ENCODE data around the gene UBA6.
A peak's percentile ranks its signal among the peaks of the same experiment; 100 is the strongest.

UBA6 gene

DNA sequence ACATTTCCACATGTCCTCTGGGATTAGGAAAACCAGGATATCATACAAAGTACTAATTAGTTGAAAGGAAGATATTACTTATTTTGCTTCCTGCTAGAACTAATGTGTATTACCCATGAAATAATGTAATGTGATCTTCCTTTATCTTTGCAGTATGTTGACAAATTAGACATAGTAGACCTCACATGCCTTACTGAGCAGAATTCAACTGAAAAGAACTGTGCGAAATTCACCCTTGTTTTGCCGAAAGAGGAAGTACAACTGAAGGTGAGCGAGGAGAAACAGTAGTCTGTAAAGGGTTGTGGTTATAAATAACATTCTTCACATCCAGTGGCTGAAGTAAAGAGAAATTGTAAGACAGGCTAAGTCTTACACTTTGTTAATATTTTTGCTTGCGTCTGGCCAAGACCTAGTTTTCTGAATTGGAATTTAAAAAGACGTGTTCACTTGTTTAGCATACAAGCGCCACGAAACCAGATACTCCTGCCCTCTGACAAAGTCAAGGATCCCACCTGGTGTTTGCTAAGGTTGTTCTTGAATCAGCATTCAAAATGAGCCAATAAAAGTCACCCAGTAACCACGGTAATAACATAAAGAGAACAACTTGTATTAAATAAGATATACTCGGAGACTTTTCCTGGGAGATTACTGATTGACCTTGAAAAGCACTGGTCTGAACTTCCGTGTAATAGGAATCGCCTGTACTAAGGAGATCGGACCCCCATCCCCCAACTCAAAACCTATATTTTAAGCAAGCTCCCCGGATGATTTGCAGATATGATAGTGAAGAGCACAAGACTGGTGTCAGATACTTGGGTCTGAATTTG is 125.5 kb downstream of the UBA6 start:
- DNase-seq: peak; percentile 9

- DNase-seq: no peak
These were observed 127.8 kb downstream of the UBA6 start for GRCh38 chr4:67573193-67573592.

DNA sequence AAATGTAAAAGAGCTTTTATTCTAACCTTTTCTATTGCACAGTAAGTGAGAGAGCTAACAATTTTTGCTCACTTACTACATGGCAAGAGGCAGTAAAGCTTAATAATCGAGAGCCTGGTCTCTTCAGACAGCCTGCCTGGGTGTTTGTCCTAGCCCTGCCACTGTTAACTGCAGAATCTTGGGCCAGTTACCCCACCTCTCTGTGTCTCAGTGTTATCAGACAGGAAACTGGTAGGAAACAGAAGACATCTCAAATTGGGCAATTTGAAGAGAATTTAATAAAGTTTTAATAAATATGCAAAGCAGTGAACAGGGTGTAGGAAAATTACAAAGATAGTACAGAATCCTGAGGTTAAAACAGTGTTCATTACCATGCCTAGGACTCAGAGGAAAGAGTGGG is 129.0 kb downstream of the UBA6 start:
- DNase-seq: no peak

DNA sequence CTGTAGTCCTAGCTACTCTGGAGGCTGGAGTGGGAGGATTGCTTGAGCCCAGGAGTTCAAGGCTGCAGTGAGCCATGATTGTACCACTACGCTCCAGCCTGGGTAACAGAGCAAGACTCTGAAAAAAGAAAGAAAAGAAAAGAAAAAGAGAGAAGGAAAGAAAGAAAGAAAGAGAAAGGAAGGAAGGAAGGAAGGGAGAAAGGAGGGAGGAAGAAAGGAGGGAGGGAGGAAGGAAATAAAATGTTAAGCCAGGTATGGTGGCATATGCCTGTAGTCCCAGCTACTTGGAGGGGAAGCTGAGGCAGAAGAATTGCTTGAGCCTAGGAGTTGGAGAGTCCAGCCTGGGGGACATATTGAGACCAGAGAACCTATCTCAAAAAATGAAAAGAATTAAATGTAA is 130.4 kb downstream of the UBA6 start:
- DNase-seq: no peak

- DNase-seq: no peak
These were observed 132.1 kb downstream of the UBA6 start for GRCh38 chr4:67568820-67569219.

GRCh38 chr4:67566335-67566734 is 134.6 kb downstream of the UBA6 start:
- no peak for DNase-seq

GRCh38 chr4:67565284-67565683 is 135.7 kb downstream of the UBA6 start:
- DNase-seq: no peak
